GM21367 (cell line): Measurements from ENCODE around the gene TTC6.

ENCODE experiments used
- ATAC-seq: cut with Tn5 transposase; IDR thresholded peaks from one replicate; pipeline ENCODE4 v1.9.1; 2021; ENCODE audit not compliant: unreplicated experiment

Gene TTC6

DNA sequence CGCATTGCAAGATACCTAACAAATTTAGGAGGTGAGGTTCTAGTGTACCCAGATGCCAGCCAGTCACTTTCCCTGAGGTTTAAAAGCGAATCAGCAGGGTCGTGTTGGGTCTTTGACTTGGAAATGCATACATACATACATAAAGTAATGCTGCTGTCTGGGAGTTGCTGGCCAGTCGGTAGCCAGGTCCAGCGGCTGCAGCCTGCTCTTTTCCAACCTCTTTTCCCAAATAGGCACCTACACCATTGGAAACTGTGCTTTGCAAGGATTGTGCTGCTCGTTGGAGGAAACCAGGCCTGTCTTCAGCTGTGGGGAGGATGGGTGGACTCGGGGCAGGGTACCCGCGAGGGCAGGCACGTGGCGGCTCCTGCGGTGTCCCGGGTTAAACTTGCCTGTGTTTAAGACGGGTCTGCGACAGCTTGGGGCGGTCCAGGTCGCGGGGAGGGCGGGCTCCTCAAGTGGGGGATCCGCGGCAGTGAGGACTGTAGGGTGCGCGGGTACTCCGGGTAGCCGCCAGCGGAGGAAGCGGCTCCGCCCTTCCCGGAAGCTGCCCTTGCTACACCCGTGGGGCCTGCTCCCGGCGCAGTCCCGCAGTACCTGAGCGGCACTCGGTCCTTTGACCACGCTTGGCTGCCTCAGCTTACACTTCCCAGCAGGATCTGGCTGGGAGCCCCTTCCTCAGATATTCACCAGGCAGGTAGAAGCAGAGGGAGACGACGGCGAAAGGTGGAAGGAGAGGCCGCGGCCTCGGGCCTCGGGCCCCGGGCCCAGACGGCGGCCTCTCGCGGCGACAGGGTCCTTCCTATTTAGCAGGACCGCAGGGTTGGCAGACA, 2.7 kb downstream of the TTC6 start:
- no peak for ATAC-seq

DNA sequence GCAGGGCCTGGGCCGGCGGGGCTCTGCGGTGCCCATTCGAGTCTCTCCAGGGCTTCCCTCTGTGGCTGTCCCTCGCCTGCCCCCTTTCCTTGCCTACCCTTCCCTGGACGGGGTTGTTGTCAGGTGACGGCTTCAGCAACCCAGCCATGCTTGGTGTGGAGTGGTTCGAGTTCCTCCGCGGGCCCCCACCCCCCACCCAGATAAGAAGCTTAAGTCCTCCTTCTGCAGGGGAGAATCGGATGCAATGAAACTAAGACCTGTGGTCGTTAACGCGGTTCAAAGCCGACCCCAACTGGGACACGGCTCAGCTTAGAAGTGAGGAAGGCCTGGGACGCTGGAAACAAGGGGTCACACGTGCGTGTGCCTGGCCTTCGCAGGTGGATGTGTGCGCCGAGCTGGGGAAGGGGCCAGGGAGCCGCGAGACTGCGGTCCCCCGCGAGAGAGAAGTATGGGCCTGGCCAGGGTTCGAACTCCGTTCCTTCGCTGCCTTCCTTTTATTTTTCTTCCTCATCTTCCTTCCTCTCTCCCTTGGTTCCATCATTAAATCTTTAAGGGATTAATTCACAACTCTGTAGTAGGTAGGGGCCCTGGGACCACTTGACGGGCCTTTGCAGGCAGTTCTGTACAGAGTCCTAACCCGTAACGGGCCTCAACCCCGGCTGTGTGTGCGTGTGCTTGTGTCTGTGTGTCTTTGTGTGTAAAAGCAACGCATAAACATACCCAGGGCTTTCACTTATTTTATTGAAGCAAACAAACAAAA, 3.5 kb downstream of the TTC6 start:
- no peak for ATAC-seq

GRCh38 chr14:37599507-37600368, 4.3 kb downstream of the TTC6 start:
- no peak for ATAC-seq

DNA sequence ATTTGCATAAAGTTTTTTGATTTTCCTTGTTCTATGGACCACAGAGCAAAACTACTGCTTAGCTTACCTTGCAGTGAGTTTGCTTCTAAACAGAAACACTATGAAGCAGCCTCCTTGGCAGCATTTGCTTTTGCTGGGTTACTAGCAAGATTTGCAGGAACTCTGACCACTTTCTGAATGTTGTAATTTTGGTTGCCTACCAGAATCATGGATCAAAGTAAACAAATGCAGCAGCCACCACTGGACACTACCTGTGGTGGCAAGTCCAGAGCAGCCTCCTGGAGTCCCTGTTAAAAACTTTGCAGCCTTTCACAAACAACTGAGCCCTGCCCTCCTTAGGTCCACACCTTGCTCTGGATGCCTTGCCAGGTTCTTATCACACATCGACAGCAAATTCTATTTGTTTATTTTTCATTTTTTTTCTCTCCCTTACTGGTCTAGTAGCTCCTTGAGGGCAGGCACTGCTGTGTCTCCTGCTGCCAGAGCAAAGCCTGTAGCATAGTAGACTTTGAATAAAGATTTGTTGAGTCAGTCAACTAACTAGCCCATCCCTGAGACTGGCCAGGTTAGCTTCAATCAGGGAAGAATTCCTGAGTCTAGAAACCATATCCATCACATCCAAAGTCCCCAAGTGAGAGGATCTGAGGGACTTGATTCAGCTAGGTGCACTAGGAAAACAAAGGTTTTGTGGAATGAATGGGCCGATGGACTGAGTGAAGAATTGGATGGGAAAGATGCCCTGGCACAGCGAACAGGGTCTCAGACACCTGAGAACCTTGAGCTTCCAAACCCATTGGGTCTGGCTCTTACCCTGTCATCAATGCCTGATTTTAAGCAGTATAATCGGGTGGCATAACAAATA, 5.7 kb downstream of the TTC6 start:
- no peak for ATAC-seq

- ATAC-seq = no peak
These were observed 6.4 kb downstream of the TTC6 start for GRCh38 chr14:37601865-37602264.

DNA sequence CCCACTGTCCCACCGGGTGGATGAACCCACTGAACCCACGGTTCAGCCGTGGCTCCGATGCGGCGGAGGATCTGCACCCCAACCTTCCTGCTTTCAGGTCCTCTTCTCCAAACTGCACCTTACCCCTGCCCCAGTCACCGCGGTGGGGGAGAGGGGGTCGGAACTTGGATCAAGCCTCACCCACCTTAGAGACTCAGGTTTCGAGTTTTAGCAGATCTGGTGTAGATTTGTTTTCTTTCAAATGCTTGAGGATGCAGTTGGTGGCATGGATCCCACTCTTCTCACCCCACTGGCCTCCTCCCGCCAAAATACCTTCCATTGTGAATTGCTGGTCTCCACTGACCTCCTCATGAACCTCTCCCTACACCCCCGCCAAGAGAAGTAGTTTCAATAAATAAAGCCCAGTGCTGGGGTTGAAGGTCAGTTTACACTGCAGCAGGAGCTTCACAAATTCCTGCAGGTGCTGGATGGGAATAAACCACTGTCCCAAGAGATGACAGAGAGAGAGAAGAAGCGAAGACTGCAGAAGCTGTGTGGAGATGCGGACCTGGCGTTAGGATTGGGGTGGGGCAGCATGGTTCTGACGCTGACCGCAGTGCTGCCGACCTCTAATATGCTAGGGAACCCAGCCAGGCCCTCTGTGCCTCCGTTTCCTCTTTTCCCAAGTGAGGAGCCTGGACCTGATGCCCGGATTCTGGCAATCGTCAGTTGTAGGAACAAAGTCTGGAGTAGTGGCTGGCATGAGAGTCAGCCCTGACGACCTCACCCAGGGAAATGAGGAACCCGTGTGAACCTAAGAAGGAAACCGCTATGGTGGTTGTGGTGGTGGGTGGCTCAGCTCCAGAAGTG, 7.4 kb downstream of the TTC6 start:
- ATAC-seq = no peak

GRCh38 chr14:37603688-37604251, 8.3 kb downstream of the TTC6 start:
- no peak for ATAC-seq

DNA sequence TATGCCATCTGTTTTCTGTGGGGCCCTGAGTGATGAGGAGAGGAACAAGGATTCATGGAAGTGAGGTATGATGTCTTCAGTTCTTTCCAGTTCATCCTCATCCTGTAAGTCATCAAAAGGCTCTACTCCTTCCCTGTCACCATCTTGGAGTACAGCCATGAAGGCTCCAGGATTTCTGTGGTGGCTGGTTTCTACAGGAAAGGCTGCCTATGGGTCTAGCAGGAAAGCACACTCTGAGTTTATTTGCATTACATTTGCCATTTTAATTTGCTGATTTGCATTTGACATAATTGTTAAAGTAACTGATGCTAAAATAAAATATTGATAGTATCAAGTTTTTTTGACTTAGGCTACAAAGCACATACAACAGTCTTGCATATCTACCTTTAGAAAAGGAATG, 11.2 kb downstream of the TTC6 start:
- no peak for ATAC-seq

DNA sequence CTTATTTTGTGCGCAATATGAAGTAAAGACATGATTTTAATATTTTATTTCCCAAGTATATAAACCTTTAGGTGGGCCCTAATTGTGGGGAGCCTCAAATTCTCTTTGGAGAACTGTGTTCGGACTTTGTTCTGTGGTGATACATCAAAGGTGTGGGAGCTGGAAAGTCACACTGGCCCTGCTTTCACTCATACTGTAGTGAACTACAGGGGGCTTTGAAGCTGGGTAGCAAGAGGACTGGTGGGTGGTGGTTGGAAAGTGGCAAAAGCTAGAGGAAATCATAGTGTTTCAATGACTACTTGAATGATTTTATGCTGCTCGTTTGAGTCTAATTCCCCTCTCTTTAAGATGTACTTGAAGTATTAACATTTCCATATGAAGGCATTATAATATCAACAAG, 13.2 kb downstream of the TTC6 start:
- no peak for ATAC-seq

- ATAC-seq = no peak
These were observed 15.6 kb downstream of the TTC6 start for GRCh38 chr14:37610945-37611523.

- ATAC-seq = no peak
These were observed 20.3 kb downstream of the TTC6 start for GRCh38 chr14:37615582-37616289.

GRCh38 chr14:37616853-37617252, 21.4 kb downstream of the TTC6 start:
- no peak for ATAC-seq

DNA sequence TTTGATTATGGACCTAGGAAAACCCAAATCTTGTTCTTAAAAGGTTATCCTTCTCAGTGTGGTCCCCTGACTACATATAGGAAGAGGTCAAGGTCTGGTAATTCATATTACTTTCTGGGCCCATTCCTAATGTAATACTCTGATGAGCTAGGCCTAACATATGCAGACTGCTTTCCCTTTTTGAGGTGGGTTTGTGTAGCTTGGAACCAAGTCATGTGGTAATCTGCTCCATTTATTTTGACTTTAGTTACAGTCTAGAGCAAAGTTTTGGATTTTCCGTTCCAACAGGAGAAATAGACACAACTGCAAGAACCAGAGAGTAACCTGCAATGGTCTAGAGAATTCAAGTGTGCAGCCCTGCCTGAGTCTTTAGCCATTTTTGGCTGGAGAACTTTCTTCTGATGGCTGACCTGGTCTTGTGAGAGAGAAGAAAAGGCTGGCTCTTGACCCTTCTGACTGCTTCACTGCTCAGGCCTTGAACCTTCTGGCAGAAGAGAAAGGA, 22.5 kb downstream of the TTC6 start:
- ATAC-seq = no peak

GRCh38 chr14:37618498-37619028, 23.1 kb downstream of the TTC6 start:
- ATAC-seq = no peak

DNA sequence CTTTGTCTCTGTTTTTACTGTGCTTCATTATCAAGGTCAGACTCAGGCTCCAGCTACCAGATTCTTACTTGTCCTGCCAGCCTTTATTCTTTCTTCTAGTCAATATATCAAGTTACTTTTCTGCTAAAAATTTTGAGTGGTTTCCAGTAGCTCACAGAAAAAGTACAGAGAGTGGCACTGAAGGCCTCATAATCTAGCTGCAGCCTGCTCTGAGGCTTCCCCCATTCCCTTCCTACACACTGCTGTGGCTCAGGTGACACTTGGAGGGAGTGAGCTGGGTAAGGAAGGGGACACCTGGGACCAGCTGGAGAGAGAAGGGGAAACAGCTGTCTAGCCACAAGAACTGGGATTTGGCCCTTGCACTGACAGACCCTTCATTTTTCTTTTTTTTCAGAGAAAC, 25.4 kb downstream of the TTC6 start:
- ATAC-seq = no peak

DNA sequence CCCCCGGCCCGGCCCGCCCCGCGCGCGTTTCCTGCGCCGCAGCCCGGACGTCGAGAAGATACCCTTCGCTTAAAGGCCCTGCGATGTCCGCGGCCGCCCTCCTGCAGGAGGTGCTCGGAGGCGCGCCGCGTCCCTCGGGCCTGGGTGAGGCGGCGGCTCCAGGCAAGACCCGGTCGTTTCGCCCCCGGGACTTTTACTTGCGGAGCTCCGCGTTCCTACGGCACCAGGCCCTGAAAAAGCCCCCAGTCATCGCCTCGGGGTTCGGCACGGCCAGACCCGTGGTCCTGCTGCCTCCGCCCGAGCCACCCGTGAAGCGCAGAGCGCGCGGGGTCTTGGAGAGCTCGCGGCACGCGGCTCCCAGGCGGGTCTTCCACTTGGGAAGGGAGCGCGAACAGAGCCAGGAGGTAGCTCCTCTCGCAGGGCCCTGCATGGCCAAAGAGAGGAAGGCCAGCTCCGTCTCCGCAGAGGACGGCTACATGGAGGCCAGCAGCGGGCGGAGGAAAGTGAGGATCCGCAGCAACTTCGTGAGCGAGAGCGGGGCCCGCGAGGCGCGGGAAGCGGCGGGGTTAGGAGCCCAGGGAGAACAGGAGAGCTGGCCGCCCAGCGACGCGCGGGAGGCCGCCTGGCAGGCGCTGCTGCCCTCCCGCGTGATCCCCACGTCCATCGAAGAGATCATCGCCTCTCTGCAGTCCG, 26.9 kb downstream of the TTC6 start:
- no peak for ATAC-seq

GRCh38 chr14:37623426-37623951, 28.1 kb downstream of the TTC6 start:
- ATAC-seq = no peak
